ENCODE measurements around the gene DRD4.
A peak's percentile ranks its signal among the peaks of the same experiment; 100 is the strongest.

- TF ChIP-seq CBX2 (IDR thresholded peaks at IDR 0.05; ENCODE audit: insufficient read depth, low read length, poor library complexity, severe bottlenecking), result no peak
- TF ChIP-seq NR3C1 (CRISPR knock-in tag; IDR thresholded peaks at IDR 0.05), result no peak
- 0 out of 2 replicates have a peak, but pooled peaks have one; percentile 43 for TF ChIP-seq POLR2A (conservative IDR thresholded peaks at IDR 0.05)
- no peak for TF ChIP-seq NFATC3 (IDR thresholded peaks at IDR 0.05)
- no peak for TF ChIP-seq RAD21 (CRISPR knock-in tag; conservative IDR thresholded peaks at IDR 0.05 in 1 of 2, IDR thresholded peaks at IDR 0.05 in 1 of 2)
- TF ChIP-seq ZBTB11 (CRISPR knock-in tag; IDR thresholded peaks at IDR 0.05), result no peak
- no peak for TF ChIP-seq ZNF175 (CRISPR knock-in tag; IDR thresholded peaks at IDR 0.05; ENCODE audit: low read depth)
- peak; percentile 40 to 47 (median 41) for TF ChIP-seq CTCF (IDR thresholded peaks at IDR 0.05 in 2 of 3, conservative IDR thresholded peaks at IDR 0.05 in 1 of 3; ENCODE audit: insufficient read depth in 2 of 3, low read depth in 1 of 3, low read length in 3 of 3)
- TF ChIP-seq GTF2A2 (tag; IDR thresholded peaks at IDR 0.05), result no peak
- TF ChIP-seq CREB1 (IDR thresholded peaks at IDR 0.05), result no peak
- no peak for TF ChIP-seq CREB1 (CRISPR knock-in tag; IDR thresholded peaks at IDR 0.05)
- no peak for TF ChIP-seq ARNT (IDR thresholded peaks at IDR 0.05)
- no peak for TF ChIP-seq SP1 (CRISPR knock-in tag; IDR thresholded peaks at IDR 0.05)
- TF ChIP-seq, protein P1, sequence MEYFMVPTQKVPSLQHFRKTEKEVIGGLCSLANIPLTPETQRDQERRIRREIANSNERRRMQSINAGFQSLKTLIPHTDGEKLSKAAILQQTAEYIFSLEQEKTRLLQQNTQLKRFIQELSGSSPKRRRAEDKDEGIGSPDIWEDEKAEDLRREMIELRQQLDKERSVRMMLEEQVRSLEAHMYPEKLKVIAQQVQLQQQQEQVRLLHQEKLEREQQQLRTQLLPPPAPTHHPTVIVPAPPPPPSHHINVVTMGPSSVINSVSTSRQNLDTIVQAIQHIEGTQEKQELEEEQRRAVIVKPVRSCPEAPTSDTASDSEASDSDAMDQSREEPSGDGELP (CRISPR knock-in tag; IDR thresholded peaks at IDR 0.05; ENCODE audit: borderline replicate concordance), result no peak
Measured at GRCh38 chr11:612201-612960, 24.7 kb upstream of the DRD4 start.
